Measurements from ENCODE around the gene EEF1AKMT3. TPM values are rescaled to one million over a fixed set of nuclear protein-coding genes. Genes with fewer than 3 reads are reported as not detected.

EEF1AKMT3 gene
- total RNA-seq, 4 donors from 2014 or later, result 0.82 to 2.0 (median 1.0) TPM

DNA sequence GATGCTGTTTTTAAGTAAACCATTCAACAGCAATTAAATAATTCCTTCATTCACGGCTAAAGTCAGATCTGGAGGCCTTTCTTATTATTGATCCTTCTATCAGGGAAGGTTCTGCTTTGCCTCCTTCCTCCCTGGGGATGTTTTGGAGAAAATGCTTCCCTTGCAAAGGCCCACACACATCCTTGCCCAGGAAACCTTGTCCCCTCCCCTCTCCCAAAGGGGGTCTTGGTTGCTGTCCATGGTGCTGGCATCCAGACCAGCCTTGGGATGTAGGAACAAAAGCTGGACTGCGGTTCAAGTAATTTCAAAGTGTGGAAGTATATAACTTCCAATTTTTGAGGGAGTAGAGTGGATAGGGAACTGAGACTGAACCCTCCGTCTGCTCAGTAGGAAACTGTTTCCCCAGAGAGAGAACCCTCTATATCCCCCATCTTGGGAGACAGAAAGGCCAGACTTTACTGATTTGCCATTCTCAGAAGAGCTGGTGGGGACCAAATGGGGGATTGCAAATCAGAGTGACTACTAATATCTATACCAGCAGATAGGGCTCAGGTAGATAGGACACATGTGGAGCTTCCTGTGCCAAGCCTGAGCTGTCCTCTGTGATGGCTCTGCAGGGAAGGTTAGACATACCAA is 11.9 kb upstream of the EEF1AKMT3 start:
- Histone ChIP-seq H3K4me3 (no peak overlapping the region), H3K9me3 (no peaks in the 10 kb centered on the region), H3K27me3 (peaks cover 29 to 39% (median 37%) of the 10 kb centered on the region in 3 donors), H3K4me1 (peaks cover 13 to 16% of the 10 kb centered on the region in 2 donors), H3K27ac (no peak overlapping the region), H3K36me3 (peaks cover 0 to 21% of the 10 kb centered on the region in 2 donors)
- intact Hi-C loops (cut with DNase I; ENCODE audit: low total_unique reads) (no loop called here), in situ Hi-C loops (cut with MboI; ENCODE audit: low sequenced_read_pairs in 4 of 4) (no loop called here)
- no peak for ATAC-seq
- DNase-seq, result no peak
- TF ChIP-seq, protein P1, sequence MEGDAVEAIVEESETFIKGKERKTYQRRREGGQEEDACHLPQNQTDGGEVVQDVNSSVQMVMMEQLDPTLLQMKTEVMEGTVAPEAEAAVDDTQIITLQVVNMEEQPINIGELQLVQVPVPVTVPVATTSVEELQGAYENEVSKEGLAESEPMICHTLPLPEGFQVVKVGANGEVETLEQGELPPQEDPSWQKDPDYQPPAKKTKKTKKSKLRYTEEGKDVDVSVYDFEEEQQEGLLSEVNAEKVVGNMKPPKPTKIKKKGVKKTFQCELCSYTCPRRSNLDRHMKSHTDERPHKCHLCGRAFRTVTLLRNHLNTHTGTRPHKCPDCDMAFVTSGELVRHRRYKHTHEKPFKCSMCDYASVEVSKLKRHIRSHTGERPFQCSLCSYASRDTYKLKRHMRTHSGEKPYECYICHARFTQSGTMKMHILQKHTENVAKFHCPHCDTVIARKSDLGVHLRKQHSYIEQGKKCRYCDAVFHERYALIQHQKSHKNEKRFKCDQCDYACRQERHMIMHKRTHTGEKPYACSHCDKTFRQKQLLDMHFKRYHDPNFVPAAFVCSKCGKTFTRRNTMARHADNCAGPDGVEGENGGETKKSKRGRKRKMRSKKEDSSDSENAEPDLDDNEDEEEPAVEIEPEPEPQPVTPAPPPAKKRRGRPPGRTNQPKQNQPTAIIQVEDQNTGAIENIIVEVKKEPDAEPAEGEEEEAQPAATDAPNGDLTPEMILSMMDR (IDR thresholded peaks at IDR 0.05 in 4 of 5, conservative IDR thresholded peaks at IDR 0.05 in 1 of 5), result no peak
- TF ChIP-seq POLR2A (IDR thresholded peaks at IDR 0.05), result no peak

DNA sequence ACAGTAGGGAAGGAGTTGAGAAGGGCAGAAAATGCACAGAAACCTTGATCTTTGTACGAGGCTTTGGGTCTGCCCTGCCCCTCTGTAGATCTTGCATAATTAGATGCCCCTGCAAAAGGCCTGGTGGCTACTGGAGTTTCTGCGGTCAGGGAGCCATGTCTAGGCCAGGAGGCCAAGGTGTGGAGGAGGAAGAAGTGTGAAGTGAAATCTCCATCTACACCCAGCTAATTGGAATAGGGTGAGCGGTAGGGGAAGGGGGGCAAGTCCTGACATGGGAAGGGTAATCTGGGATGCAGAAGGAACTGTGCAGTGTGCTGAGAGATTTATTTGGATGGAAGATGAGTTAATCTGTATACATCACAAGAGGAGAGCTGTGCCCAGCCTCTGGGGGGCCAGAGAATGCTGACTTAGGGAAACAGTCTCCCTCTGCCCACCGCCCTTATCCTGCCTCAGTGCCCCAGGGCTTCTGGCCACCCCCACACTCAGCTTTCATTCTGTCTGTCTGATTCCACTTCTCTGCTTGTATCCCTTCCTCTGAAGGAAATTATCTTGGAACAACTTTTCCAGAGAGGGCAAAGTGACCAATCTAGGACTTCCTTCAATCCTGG is 10.9 kb upstream of the EEF1AKMT3 start:
- H3K4me3 ChIP-seq, result no peak overlapping the region
- ATAC-seq (no peak), DNase-seq (no peak)
- no peak overlapping the region for H3K27ac ChIP-seq
- H3K9me3 ChIP-seq, result no peaks in the 10 kb centered on the region
- no peak for TF ChIP-seq POLR2A (IDR thresholded peaks at IDR 0.05)
- TF ChIP-seq, protein P1 (IDR thresholded peaks at IDR 0.05 in 4 of 5, conservative IDR thresholded peaks at IDR 0.05 in 1 of 5), result no peak
- intact Hi-C loops (cut with DNase I; ENCODE audit: low total_unique reads) (no loop called here), in situ Hi-C loops (cut with MboI; ENCODE audit: low sequenced_read_pairs in 4 of 4) (no loop called here)
- peaks cover 12 to 19% of the 10 kb centered on the region in 2 donors for H3K4me1 ChIP-seq
- H3K36me3 ChIP-seq, result peaks cover 0 to 21% of the 10 kb centered on the region in 2 donors
- H3K27me3 ChIP-seq, result peaks cover 38 to 50% (median 47%) of the 10 kb centered on the region in 3 donors

DNA sequence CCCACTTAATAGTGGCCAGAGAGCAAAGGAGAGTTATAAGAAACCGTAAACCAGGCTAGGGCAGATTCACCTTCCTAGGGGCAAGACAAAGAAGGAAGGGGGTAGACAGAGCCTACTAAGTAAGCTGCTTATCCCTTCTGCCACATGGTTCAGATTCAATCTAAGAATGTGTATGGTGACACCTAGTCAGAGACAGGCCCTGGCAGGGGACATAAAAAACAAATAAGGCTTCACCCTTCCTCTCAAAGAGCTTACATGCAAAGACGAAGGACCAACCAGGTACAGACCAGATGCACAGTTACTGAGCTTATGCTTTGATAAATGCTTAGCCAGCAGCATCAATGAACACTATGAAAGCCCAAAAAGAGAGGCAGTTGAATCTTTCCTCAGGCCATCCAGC is 10.0 kb upstream of the EEF1AKMT3 start:
- DNase-seq (no peak), ATAC-seq (no peak)
- Histone ChIP-seq H3K27me3 (peaks cover 46 to 57% (median 52%) of the 10 kb centered on the region in 3 donors), H3K4me3 (no peak overlapping the region), H3K4me1 (peaks cover 16 to 22% of the 10 kb centered on the region in 2 donors), H3K9me3 (no peaks in the 10 kb centered on the region), H3K27ac (no peak overlapping the region), H3K36me3 (peaks cover 0 to 20% of the 10 kb centered on the region in 2 donors)
- in situ Hi-C loops (cut with MboI; ENCODE audit: low sequenced_read_pairs in 4 of 4) (no loop called here), intact Hi-C loops (cut with DNase I; ENCODE audit: low total_unique reads) (no loop called here)
- TF ChIP-seq, protein P1 (IDR thresholded peaks at IDR 0.05 in 4 of 5, conservative IDR thresholded peaks at IDR 0.05 in 1 of 5), result no peak
- no peak for TF ChIP-seq POLR2A (IDR thresholded peaks at IDR 0.05)

DNA sequence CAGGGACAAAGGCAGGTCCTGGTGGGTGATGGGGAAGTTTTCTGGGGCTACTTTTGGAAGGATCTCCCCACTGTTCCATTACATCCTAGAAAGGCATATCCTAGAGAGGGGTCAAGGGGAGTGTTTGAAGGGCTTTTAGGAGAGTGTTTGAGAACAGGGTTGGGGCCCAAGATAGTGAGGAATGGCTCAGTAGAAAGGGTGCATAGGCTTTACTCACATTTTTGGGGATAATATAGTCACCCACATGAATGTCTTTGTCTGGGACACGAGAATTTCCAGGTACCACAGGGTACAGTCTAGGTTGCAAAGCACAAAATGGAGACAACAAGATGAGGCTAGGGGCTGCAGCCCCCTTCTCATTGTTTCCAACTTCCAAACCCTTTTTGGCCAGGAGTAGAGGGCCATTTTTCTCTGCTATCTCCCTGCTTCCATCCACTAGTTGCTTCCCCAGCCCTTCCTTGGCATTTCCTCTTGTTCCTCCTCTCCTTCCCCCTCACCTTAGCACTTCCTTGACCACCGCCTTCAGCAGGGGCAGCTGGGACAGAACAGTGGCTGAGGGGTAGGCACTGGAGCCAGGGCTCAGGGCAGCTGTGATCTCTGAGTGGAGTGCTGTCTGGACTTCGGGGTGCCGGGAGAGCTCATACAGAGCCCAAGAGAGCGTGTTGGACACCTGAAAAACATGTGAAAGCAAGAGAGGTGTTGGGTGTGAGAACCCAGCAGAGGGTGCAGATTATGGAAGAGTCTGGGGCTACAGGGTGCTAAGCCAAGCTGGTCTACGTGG is 8.3 kb upstream of the EEF1AKMT3 start:
- H3K9me3 ChIP-seq, result no peaks in the 10 kb centered on the region
- peaks cover 46 to 57% (median 52%) of the 10 kb centered on the region in 3 donors for H3K27me3 ChIP-seq
- in situ Hi-C loops (cut with MboI; ENCODE audit: low sequenced_read_pairs in 4 of 4), result no loop called here
- ATAC-seq (no peak), DNase-seq (no peak)
- intact Hi-C loops (cut with DNase I; ENCODE audit: low total_unique reads), result no loop called here
- H3K36me3 ChIP-seq, result peaks cover 0 to 19% of the 10 kb centered on the region in 2 donors
- H3K27ac ChIP-seq, result no peak overlapping the region
- no peak overlapping the region for H3K4me3 ChIP-seq
- H3K4me1 ChIP-seq, result peaks cover 16 to 22% of the 10 kb centered on the region in 2 donors
- TF ChIP-seq, protein P1 (IDR thresholded peaks at IDR 0.05 in 4 of 5, conservative IDR thresholded peaks at IDR 0.05 in 1 of 5), result no peak
- TF ChIP-seq POLR2A (IDR thresholded peaks at IDR 0.05), result no peak

All from gastrocnemius medialis (tissue), 4 donors.